Measurements from ENCODE around the gene NKAPD1. TPM values are rescaled to one million over a fixed set of nuclear protein-coding genes. Genes with fewer than 3 reads are reported as not detected.

Gene NKAPD1
- total RNA-seq, 1 experiment from 2014 or later: 19.7 TPM

- in situ Hi-C loops (cut with HindIII; ENCODE audit: low pct_unique_long_range_greater_than_20kb, low sequenced_read_pairs) (no loop called here), intact Hi-C loops (cut with micrococcal nuclease; ENCODE audit: unreplicated experiment) (no loop called here)
- no TSS peak for BruUV-seq (replicated peaks)
- no peak for DNase-seq (ENCODE audit: low read depth, low spot score)
- ChIA-PET POLR2A (no interaction called here), CTCF (no interaction called here)
- no peaks in the 10 kb centered on the region for H3K9me3 ChIP-seq (ENCODE audit: control insufficient read depth, insufficient read depth, low read depth, low read length)
- no peaks in the 10 kb centered on the region for H3K4me1 ChIP-seq (ENCODE audit: control insufficient read depth, insufficient read depth, low read length)
- no peaks in the 10 kb centered on the region for H3K27me3 ChIP-seq (ENCODE audit: control insufficient read depth, insufficient read depth, low read length)
- peaks cover 24% of the 10 kb centered on the region for H3K36me3 ChIP-seq (ENCODE audit: control insufficient read depth, insufficient read depth, low read length)
- H3K4me3 ChIP-seq (ENCODE audit: low read depth in 2 of 2, low read length in 2 of 2): no peak overlapping the region
- no peak overlapping the region for H3K27ac ChIP-seq (ENCODE audit: low read length)
- TF ChIP-seq REST (IDR thresholded peaks at IDR 0.05; ENCODE audit: insufficient read depth in 1 of 2, low read depth in 2 of 2, low read length in 1 of 2) (no peak), TCF7L2 (IDR thresholded peaks at IDR 0.05; ENCODE audit: low read depth, low read length) (no peak), POLR2AphosphoS5 (IDR thresholded peaks at IDR 0.05; ENCODE audit: low read depth, low read length) (no peak), SIN3A (IDR thresholded peaks at IDR 0.05; ENCODE audit: borderline replicate concordance, insufficient read depth, low read depth, low read length) (no peak), CTCF (IDR thresholded peaks at IDR 0.05) (no peak)
- no peak for ATAC-seq
Measured at GRCh38 chr11:112049777-112050176, 24.3 kb upstream of the NKAPD1 start.

- no peak overlapping the region for H3K27ac ChIP-seq (ENCODE audit: low read length)
- no peaks in the 10 kb centered on the region for H3K9me3 ChIP-seq (ENCODE audit: control insufficient read depth, insufficient read depth, low read depth, low read length)
- no peak for TF ChIP-seq REST (IDR thresholded peaks at IDR 0.05; ENCODE audit: insufficient read depth in 1 of 2, low read depth in 2 of 2, low read length in 1 of 2)
- no peak for TF ChIP-seq SIN3A (IDR thresholded peaks at IDR 0.05; ENCODE audit: borderline replicate concordance, insufficient read depth, low read depth, low read length)
- DNase-seq (ENCODE audit: low read depth, low spot score) (no peak), ATAC-seq (no peak)
- CTCF ChIA-PET: no interaction called here
- H3K4me3 ChIP-seq (ENCODE audit: low read depth in 2 of 2, low read length in 2 of 2): no peak overlapping the region
- H3K27me3 ChIP-seq (ENCODE audit: control insufficient read depth, insufficient read depth, low read length): no peaks in the 10 kb centered on the region
- in situ Hi-C loops (cut with HindIII; ENCODE audit: low pct_unique_long_range_greater_than_20kb, low sequenced_read_pairs): no loop called here
- POLR2A ChIA-PET: no interaction called here
- intact Hi-C loops (cut with micrococcal nuclease; ENCODE audit: unreplicated experiment): no loop called here
- H3K4me1 ChIP-seq (ENCODE audit: control insufficient read depth, insufficient read depth, low read length): no peaks in the 10 kb centered on the region
- BruUV-seq (replicated peaks): no TSS peak
- H3K36me3 ChIP-seq (ENCODE audit: control insufficient read depth, insufficient read depth, low read length): peaks cover 22% of the 10 kb centered on the region
Measured at GRCh38 chr11:112050721-112051120, 23.4 kb upstream of the NKAPD1 start.

Data from Panc1 (cell line).